H1 (cell line): ENCODE results near the gene BIN1. TPM values are rescaled to one million over a fixed set of nuclear protein-coding genes. Genes with fewer than 3 reads are reported as not detected.

Experiments
- BCL11A ChIP-seq, 2 experiments: IDR thresholded peaks; one replicate each; pipeline ENCODE4 v1.6.1; 2011; ENCODE audit warnings: low read depth in 2 of 2, low read length in 2 of 2, mild to moderate bottlenecking in 2 of 2
- polyA plus RNA-seq, 7 experiments: library from polyadenylated mRNA; depleted of rRNA in 3 of 7; stranded (reverse) in 5 of 7; unstranded in 2 of 7; fragments of >200 nt in 5 of 7; fragments of 200-250 nt in 2 of 7; gene quantifications; 1 replicate in 5 of 7; 2 replicates in 1 of 7; 4 replicates in 1 of 7; pipeline versions ENCODE4 v1.2.1 to v1.2.3, GENCODE V29; 2011 to 2013; ENCODE audit warnings: missing spikeins in 2 of 7, mixed read lengths in 2 of 7
- total RNA-seq: library from RNA; stranded (reverse); fragmentation: NEBNext Ultra II Directional; extraction: Animal tissue kit (Norgen Biotek cat#: 25700); gene quantifications from 2 replicates; pipeline ENCODE4 v1.2.1, GENCODE V29; 2021

The BIN1 gene
- total and polyA plus RNA-seq, 2 of the 8 experiments (the other 6 are each of a cell fraction or from before 2014, with no cell fraction given), result 23.6 to 35.6 TPM

GRCh38 chr2:127101048-127101611, 5.8 kb downstream of the BIN1 start (continued):
- TF ChIP-seq BCL11A (IDR thresholded peaks at IDR 0.05; ENCODE audit: low read depth in 2 of 2, low read length in 2 of 2), result no peak
